GM21526 (cell line): ENCODE data around the gene RANGAP1.

Source experiments
- ATAC-seq: cut with Tn5 transposase; IDR thresholded peaks from one replicate; pipeline ENCODE4 v1.9.1; 2021; ENCODE audit warnings: moderate library complexity; ENCODE audit not compliant: unreplicated experiment, low FRiP score

RANGAP1 gene

GRCh38 chr22:41238570-41239442 is 47.2 kb downstream of the RANGAP1 start:
- ATAC-seq: no peak

DNA sequence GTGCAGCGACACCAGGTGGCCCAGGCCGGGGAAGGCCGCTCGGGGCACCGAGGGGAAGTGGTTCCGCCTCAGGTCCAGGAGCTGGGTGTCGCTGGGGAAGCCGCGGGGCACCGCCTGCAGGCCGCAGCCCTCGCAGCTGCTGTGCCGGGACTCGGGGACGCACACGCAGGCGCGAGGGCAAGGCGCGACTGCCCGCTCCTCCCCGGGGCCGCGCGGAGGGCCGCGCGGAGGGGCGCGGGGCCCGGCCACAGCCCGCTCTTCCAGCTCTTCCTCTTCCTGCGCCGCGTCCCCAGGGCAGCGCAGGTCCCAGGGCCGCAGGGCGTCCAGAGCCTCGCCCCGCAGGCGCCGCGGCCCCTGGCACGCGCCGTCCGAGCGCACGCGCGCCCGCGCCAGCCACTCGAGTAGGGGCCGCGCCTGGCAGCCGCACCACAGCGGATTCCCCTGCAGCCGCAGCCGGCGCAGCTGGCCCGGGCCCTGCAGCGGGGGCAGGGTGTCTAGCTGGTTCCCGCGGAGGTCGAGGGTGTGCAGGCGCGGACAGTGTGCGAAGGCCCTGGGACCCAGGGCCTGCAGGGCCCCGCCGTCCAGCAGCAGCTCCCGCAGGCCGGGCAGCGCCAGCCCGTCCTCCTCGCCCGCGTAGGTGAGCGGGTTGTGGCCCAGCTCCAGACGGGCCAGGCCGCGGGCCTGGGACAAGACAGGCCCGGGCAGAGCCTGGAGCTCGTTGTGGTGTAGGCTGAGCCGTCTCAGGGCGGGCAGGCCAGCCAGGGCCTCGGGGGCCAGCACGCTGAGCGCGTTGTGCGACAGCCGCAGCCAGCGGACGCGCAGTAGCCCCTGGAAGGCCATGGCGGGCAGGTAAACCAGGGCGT is 48.0 kb downstream of the RANGAP1 start:
- ATAC-seq: no peak

DNA sequence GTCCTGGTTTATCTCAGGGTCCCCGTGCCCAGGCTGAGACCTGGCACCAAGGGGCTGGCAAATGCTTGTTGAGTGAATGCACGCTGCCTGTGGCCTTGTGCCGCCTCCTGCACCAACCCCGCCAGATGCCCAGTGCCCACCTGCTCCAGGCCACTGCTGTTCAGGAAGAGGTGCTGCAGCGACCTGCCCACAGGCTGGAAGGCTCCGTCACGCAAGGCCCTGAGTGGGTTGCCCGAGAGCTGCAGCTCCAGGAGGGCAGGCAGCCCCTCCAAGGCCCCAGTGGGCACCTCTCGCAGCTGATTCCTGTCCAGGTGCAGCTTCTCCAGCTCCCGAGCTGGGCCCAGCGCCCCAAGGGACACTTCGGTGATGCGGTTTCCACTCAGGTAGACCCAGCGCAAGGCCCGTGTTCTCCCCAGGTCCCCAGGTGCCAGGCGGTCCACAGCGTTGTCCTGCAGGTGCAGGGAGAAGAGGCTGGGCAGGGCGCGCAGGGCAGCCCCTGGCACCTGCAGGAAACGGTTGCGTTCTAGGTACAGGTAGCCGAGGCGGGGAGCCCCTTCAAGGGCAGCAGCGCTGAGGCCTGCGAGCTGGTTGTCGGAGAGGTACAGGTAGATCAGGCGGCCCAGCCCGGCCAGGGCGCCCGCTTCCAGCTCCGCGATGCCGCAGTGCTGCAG is 48.8 kb downstream of the RANGAP1 start:
- ATAC-seq: no peak

GRCh38 chr22:41234815-41235695 is 50.9 kb downstream of the RANGAP1 start:
- ATAC-seq: no peak

- ATAC-seq: no peak
Observed at GRCh38 chr22:41231369-41231768, 54.6 kb downstream of the RANGAP1 start.

DNA sequence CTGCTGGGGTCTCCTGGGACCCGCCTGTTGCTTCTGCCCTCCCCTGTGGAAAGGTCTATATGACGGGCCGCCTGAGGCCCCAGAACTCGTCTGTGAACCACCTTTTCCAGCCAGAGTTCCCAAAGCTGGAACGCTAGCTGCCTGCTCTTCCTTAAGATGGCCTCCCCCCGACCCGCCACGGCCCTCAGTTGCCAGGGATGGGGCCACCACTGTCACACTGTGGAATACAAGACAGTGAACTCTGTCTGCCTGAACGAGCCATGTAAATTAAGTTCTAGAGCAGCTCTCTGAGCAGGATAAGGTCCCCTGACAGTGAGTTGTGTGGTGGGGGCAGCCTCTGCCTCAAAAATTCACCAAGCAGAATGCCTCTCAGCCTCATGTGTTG is 55.6 kb downstream of the RANGAP1 start:
- ATAC-seq: no peak

GRCh38 chr22:41229730-41230400 is 56.1 kb downstream of the RANGAP1 start:
- ATAC-seq: no peak

DNA sequence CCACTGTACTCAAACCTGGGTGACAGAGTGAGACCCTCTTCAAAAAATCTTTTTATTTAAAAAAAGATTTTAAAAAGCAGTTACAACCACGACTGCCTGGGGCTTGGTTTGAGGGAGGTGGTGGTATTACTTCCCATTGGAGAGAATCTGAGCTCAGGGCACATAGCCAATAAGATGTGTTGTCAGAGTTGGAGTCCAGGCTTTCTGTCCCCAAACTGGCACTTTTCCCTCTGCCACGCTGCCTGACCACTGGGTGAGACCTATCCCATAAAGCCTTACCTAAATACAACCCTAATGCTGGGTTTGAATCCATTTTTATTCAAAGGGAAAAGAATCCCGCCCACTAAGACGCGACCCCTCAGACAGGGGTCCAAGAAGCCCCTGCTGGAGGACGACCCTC is 56.8 kb downstream of the RANGAP1 start:
- ATAC-seq: no peak

DNA sequence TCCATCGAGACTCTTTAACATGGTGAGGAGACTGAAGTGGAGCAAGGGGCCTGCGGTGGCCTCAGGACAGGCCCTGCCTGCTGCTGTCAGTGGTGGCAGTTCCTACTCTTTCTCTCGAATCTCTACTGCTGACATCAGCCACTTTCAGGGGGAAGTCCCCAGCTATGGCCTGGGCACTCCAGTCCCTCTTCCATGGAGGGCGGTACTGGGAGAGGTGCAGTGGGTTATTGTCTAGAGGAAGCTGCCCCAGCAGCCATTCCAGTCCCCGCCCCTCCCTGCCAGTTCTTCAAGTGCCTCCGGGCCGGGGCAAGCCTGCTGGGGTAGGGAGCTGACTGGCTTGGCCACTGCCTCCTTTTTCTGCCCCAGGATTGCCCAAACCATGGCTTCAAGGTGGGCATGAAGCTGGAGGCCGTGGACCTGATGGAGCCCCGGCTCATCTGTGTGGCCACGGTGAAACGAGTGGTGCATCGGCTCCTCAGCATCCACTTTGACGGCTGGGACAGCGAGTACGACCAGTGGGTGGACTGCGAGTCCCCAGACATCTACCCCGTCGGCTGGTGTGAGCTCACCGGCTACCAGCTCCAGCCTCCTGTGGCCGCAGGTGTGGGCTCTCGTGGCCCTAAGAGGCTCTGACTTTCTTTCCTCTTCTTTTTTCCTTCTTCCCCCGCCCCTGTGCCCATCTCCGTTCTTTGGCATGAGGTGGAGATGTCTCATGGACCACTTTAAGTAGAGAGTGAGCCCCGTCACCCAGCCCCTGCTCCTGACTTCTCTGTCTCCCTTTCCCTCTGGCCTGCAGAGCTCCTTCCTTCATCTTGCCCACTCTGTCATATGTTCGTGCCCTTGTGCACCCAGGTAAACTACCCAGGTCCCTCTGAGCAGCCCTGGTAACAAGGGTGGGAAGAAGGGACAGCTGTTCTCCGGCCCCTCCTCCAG is 59.0 kb downstream of the RANGAP1 start:
- no peak for ATAC-seq

DNA sequence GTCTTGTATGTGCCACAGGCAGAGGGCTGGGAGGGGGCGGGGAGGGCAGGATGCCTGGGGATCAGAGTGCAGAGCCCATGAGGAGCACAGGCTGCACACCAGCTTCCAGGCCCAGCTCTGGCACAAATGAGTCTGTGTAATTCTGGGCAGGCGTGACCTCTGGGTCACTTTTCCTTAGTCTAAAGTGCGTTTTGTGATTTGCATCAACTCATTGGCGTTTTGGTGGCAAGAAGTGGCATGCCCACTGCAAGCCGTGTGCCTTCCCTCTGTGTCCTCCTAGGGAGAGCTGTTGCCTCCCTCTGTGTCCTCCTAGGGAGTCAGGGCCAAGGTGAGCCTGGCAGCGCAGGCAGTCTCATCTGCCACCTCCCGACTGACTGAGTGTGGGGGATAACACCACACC is 62.5 kb downstream of the RANGAP1 start:
- ATAC-seq: no peak

DNA sequence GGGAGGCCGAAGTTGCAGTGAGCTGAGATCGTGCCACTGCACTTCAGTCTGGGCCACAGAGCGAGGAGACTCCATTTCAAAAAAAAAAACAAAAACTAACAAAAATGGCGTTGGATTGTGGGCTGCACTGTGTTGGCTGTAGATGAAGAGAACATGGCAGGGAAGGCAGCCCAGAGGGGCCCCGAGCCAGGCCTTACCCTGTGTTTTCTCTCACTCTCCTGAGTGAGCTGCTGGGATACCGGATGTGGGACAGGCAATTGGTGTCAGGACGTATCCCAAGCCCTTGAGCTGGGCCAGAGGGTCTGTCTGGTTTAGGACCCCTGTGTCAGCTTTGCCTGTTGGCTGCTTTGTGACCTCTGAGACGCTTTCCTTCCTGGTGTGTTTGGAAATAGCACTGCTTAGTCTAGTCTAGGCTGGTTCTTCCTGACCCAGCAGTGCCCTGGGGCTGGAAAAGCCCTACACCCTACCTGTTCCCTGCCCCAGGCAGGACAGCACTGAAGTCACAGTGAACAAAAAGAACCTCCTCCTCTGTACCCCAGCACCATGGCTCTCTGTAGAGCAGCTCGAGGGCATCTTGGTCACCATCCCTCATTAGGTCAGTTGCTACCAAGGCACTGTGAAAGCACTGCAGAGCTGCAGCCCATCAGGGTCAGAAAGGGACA is 63.0 kb downstream of the RANGAP1 start:
- no peak for ATAC-seq

DNA sequence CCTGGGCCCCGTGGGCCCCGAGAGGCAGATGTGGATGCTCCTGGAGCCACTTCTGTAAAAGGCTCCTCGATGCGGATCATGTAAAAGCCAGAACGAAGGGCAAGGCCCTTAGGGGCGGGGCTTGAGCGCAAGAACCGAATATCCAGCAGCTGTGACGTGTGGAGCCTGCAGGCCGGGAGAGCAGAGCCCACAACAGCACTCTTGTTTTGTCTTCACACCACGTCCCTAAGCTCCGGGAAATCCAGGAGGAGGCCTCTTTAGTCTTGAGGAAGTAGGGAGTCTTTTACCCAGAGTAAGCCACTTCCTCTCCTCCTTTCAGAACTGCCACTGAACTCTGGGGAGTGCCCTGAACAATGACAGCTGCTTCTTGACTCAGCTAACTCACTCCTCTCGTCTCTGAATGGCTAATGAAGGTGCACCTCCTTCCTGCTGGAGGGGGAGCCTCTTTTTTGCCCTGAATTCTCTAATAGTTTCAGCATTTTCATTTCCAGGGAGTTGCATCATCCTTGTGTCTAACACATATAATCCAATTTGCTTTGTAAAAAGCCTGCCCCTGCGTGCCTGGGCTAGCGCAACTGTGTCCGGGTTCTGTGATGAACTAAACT is 68.3 kb downstream of the RANGAP1 start:
- no peak for ATAC-seq

DNA sequence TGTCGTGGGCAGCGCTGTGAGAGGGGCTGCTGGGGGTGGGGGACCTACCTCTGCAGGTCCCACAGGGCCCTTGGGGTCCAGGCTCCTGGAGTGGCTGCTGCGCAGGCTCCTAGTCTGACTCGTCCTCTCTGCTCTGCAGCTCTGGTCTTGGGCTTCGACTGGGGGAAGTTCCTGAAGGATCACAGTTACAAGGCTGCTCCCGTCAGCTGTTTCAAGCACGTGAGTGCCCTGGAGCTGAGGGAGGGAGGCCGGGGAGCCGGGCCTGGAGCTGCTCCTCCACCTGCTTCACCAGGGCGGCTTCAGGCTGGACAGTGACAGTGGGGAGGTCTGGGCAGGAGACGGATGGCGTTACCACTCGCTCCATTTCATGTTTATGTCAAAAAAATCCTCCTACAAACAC is 69.0 kb downstream of the RANGAP1 start:
- ATAC-seq: no peak

- ATAC-seq: no peak
Observed at GRCh38 chr22:41215926-41216325, 70.1 kb downstream of the RANGAP1 start.

DNA sequence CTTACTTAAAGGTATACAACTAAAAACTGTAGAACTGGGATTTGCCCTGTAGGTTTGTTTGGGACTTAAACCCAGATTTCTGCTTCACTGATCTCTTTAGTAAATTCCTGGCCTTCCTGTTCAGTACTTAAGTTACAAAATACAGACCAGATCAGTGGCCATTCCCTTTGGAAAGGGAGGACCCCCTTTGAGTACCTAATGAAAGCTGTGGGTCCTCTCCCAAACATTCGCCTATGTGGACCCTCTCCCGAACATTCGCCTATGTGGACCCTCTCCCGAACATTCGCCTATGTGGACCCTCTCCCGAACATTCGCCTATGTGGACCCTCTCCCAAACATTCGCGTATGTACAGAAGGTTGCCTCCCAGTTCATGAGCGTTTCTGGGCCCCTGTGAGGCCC is 70.6 kb downstream of the RANGAP1 start:
- no peak for ATAC-seq

DNA sequence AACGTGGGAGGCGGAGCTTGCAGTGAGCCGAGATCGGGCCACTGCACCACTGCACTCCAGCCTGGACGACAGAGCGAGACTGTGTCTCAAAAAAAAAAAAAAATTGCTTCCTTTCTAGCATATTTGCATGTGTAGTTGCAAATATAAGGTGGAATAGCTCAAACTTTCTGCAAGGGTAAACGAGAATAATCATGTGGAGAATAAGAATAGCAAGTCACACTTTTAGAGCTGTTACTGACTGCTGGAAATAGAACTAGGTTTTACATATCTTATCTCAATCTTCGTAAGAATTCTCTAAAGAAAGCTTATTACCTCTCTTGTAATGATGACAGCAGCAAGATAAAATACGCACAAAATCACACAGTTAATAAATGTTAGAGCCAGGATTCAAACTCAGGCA is 79.3 kb downstream of the RANGAP1 start:
- no peak for ATAC-seq

DNA sequence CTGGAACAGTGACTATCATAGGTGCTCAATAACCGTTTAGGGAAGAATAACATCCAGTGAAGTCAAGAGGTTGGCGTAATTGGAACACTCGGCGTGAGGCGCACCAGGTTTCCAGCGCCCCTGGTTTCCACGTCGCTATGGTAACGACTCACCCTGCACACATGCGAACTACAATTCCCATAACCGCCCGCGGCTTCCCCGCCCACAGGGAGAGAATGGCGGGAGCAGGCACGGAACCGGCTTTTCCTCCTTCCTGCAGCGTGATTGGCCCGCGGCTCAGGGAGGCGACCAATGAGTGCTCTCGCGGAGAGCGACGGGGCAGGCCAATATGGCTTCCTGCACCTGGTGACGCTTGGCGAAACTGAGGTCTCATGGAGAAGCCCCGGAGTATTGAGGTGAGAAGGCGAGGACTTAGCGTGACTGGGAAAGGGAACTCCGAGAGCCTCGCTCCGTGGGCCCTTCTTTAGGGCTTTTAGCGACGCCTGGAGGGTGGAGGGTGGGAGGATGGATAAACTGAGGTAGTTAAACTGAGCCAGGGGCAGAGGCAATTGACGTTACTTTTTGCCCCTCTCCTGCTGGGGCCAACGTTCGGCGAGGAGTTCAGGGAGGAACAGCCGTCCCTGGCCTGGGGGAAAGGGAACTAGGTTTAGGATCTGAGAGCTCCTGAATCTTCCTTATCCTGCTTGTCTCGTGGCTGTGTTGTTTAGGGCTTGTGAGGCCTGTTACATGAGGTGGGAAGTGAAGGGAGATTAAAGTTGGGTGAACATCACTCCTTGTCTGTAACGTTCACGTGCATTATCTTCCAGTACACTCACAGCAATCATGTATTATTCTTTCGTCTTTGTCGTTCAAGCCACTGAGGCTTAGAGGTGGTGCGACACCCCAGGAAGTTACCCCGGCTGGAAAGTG is 80.7 kb downstream of the RANGAP1 start, which contains the start of gene L3MBTL2:
Gene L3MBTL2, plus strand, starts transcription at position 321 of the 909 bp plus-strand sequence. Its CDS starts 51 bp downstream, at position 372.
- peak; percentile 94 for ATAC-seq
